ENCODE results near the gene AUTS2.

The AUTS2 gene

GRCh38 chr7:69656077-69656476 is 57.8 kb downstream of the AUTS2 start:
- DNase-seq (ENCODE audit: low read depth in 2 of 2): no peak

- no peak for DNase-seq (ENCODE audit: low read depth in 2 of 2)
These were observed 58.6 kb downstream of the AUTS2 start for GRCh38 chr7:69656890-69657289.

GRCh38 chr7:69657331-69657730 is 59.1 kb downstream of the AUTS2 start:
- no peak for DNase-seq (ENCODE audit: low read depth in 2 of 2)

- DNase-seq (ENCODE audit: low read depth in 2 of 2): no peak
These were observed 59.7 kb downstream of the AUTS2 start for GRCh38 chr7:69657985-69658384.

GRCh38 chr7:69659983-69660382 is 61.7 kb downstream of the AUTS2 start:
- DNase-seq (ENCODE audit: low read depth in 2 of 2): no peak

GRCh38 chr7:69661342-69661741 is 63.1 kb downstream of the AUTS2 start:
- DNase-seq (ENCODE audit: low read depth in 2 of 2): no peak

- DNase-seq (ENCODE audit: low read depth in 2 of 2): no peak
These were observed 65.9 kb downstream of the AUTS2 start for GRCh38 chr7:69663911-69664832.

GRCh38 chr7:69665369-69665768 is 67.1 kb downstream of the AUTS2 start:
- DNase-seq (ENCODE audit: low read depth in 2 of 2): no peak

GRCh38 chr7:69668339-69668870 is 70.1 kb downstream of the AUTS2 start:
- DNase-seq (ENCODE audit: low read depth in 2 of 2): no peak

GRCh38 chr7:69670701-69671100 is 72.4 kb downstream of the AUTS2 start:
- no peak for DNase-seq (ENCODE audit: low read depth in 2 of 2)

- DNase-seq (ENCODE audit: low read depth in 2 of 2): no peak
These were observed 74.8 kb downstream of the AUTS2 start for GRCh38 chr7:69673074-69673473.

- DNase-seq (ENCODE audit: low read depth in 2 of 2): no peak
These were observed 76.5 kb downstream of the AUTS2 start for GRCh38 chr7:69674701-69675182.

GRCh38 chr7:69676247-69676646 is 78.0 kb downstream of the AUTS2 start:
- no peak for DNase-seq (ENCODE audit: low read depth in 2 of 2)

- no peak for DNase-seq (ENCODE audit: low read depth in 2 of 2)
These were observed 79.0 kb downstream of the AUTS2 start for GRCh38 chr7:69677054-69677852.

- no peak for DNase-seq (ENCODE audit: low read depth in 2 of 2)
These were observed 79.7 kb downstream of the AUTS2 start for GRCh38 chr7:69677881-69678493.

GRCh38 chr7:69678494-69679187 is 80.4 kb downstream of the AUTS2 start:
- no peak for DNase-seq (ENCODE audit: low read depth in 2 of 2)

- no peak for DNase-seq (ENCODE audit: low read depth in 2 of 2)
These were observed 82.9 kb downstream of the AUTS2 start for GRCh38 chr7:69681181-69681580.

GRCh38 chr7:69682518-69682917 is 84.2 kb downstream of the AUTS2 start:
- no peak for DNase-seq (ENCODE audit: low read depth in 2 of 2)

- DNase-seq (ENCODE audit: low read depth in 2 of 2): no peak
These were observed 84.7 kb downstream of the AUTS2 start for GRCh38 chr7:69683002-69683401.

GRCh38 chr7:69684369-69685292 is 86.4 kb downstream of the AUTS2 start:
- no peak for DNase-seq (ENCODE audit: low read depth in 2 of 2)

Measured in activated CD8-positive, alpha-beta memory T cell treated with anti-CD3 and anti-CD28 coated beads for 4 hours (primary cell).